ENCODE measurements around the gene SMIM7. TPM values are rescaled to one million over a fixed set of nuclear protein-coding genes. Genes with fewer than 3 reads are reported as not detected.

The SMIM7 gene
- 100 to 1,000 TPM in 1 of 4 donors, 10 to 100 TPM in 3; 72.6 to 135 (median 95.9) TPM for total RNA-seq

DNA sequence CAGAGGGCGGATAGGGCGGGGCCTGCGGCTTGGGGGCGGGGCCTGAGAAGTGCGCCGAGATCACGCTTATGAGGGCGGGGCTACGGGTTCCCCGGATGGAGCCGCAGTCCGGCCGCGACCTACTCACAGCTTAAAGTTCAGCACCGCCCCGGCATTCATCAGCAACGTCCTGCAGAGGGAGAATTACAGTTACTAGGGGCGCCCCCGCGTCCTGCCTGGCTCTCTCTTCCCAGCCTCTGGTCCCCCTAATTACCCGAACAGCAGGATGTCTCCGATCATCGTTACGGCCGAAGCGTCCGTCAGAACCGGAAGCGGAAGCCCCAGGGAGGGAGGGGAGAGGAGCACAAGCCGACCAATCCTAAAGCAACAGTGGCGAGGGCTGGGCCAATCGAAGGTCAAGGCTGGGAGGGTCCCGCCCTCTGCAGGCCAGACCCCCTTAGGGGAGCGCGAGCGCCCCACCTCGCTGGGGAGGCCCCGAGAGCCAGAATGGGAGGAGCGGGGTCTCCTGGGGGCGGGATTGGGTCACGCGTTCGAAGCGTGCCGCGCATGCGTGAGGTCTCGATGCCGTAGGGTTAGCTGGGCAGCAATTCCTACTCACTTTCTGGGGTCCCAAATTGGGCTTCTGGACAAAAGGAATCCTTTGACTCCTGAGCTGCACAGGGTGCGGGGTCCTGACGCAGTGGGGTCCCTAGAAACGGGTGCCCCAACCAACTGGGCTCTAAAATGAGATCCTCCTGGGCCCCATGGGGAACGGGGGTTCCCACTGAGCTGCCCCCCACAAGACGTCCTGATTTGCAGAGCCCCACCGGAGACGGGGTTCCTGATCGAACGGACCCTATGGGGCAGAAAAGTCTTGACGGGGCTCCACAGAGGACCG, at the start of gene SMIM7:
SMIM7 (minus strand) TSS at position 313 of the 877 bp plus-strand sequence; CDS start at position 279, 34 bp downstream.
- TF ChIP-seq POLR2A (IDR thresholded peaks at IDR 0.05), result peak; percentile 86 to 94
- TF ChIP-seq, protein P1, sequence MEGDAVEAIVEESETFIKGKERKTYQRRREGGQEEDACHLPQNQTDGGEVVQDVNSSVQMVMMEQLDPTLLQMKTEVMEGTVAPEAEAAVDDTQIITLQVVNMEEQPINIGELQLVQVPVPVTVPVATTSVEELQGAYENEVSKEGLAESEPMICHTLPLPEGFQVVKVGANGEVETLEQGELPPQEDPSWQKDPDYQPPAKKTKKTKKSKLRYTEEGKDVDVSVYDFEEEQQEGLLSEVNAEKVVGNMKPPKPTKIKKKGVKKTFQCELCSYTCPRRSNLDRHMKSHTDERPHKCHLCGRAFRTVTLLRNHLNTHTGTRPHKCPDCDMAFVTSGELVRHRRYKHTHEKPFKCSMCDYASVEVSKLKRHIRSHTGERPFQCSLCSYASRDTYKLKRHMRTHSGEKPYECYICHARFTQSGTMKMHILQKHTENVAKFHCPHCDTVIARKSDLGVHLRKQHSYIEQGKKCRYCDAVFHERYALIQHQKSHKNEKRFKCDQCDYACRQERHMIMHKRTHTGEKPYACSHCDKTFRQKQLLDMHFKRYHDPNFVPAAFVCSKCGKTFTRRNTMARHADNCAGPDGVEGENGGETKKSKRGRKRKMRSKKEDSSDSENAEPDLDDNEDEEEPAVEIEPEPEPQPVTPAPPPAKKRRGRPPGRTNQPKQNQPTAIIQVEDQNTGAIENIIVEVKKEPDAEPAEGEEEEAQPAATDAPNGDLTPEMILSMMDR (IDR thresholded peaks at IDR 0.05), result peak in 1 of 6 experiments; percentile 5
- H3K36me3 ChIP-seq, result peaks cover 0 to 37% (median 0%) of the 10 kb centered on the region in 3 donors
- peak within 1 kb of the TSS; percentile 76 to 93 (median 91) for H3K27ac ChIP-seq
- no peaks in the 10 kb centered on the region for H3K27me3 ChIP-seq
- peaks cover 0 to 31% (median 0%) of the 10 kb centered on the region in 4 donors for H3K4me1 ChIP-seq
- peak; percentile 97 to 99 (median 98) for DNase-seq
- no peaks in the 10 kb centered on the region for H3K9me3 ChIP-seq
- H3K4me3 ChIP-seq, result peak within 1 kb of the TSS; percentile 62 to 99 (median 78)

DNA sequence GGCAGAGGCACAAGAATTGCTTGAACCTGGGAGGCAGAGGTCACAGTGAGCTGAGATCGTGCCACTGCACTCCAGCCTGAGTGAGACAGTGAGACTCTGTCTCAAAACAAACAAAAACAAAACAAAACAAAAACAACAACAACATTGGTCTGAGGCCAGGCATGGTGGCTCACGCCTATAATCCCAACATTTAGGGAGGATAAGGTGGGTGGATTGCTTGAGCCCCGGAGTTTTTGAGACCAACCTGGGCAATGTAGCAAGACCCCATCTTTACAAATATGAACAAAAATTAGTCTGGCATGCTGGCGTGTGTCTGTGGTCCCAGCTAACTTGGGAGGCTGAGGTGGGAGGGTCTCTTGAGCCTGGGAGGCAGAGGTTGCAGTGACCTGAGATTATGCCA, 43.7 kb upstream of the SMIM7 start:
- no peak overlapping the region for H3K4me3 ChIP-seq
- H3K27me3 ChIP-seq, result no peaks in the 10 kb centered on the region
- DNase-seq, result no peak
- no peaks in the 10 kb centered on the region for H3K9me3 ChIP-seq
- no peak for TF ChIP-seq POLR2A (IDR thresholded peaks at IDR 0.05)
- TF ChIP-seq, protein P1 (IDR thresholded peaks at IDR 0.05), result no peak
- no peaks in the 10 kb centered on the region for H3K36me3 ChIP-seq
- H3K4me1 ChIP-seq, result no peaks in the 10 kb centered on the region
- no peak overlapping the region for H3K27ac ChIP-seq

DNA sequence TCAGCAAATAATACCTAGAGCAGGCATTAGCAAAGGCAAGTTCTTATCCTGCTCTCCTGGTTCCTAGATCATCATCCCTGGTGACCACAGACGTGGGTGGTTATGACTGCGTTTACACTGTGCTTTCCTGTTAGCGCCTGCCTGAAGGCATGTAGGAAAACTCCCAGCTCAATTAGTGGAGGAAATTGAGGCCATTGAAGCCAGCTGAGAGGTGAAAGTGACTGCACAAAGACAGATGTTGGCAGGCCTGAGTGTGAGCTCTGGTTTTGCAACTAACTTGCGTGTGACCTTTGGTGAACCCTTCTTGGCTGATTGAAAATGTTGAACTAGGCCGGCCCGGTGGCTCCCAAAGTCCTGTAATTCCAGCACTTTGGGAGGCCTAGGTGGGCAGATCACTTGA, 42.2 kb upstream of the SMIM7 start:
- H3K9me3 ChIP-seq, result no peaks in the 10 kb centered on the region
- TF ChIP-seq POLR2A (IDR thresholded peaks at IDR 0.05), result no peak
- TF ChIP-seq, protein P1 (IDR thresholded peaks at IDR 0.05), result no peak
- no peak for DNase-seq
- no peak overlapping the region for H3K4me3 ChIP-seq
- no peaks in the 10 kb centered on the region for H3K27me3 ChIP-seq
- no peaks in the 10 kb centered on the region for H3K4me1 ChIP-seq
- no peaks in the 10 kb centered on the region for H3K36me3 ChIP-seq
- no peak overlapping the region for H3K27ac ChIP-seq

DNA sequence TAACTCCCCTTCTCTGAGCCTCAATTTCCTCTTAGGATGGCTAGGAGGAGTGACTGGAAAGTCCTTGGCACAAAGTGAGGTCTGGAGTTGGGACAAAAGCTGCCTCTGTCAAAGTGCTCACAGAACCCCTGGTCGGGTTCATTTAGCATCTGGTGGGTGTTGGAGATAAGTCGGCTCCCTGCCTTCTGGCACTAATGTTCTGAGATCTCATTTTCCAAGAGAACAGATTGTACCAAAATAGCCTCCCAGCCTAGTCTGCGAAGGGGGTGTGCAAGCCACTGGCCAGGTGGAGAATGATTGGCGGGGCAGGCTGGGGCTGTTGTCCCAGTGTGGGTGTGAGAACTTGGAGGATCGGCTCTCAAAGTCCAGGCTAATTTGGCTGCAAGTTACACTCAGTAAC, 39.0 kb upstream of the SMIM7 start:
- no peak for DNase-seq
- Histone ChIP-seq H3K36me3 (no peaks in the 10 kb centered on the region), H3K4me3 (no peak overlapping the region), H3K27ac (no peak overlapping the region), H3K4me1 (no peaks in the 10 kb centered on the region), H3K27me3 (no peaks in the 10 kb centered on the region), H3K9me3 (no peaks in the 10 kb centered on the region)
- TF ChIP-seq, protein P1 (IDR thresholded peaks at IDR 0.05), result no peak
- TF ChIP-seq POLR2A (IDR thresholded peaks at IDR 0.05), result no peak

DNA sequence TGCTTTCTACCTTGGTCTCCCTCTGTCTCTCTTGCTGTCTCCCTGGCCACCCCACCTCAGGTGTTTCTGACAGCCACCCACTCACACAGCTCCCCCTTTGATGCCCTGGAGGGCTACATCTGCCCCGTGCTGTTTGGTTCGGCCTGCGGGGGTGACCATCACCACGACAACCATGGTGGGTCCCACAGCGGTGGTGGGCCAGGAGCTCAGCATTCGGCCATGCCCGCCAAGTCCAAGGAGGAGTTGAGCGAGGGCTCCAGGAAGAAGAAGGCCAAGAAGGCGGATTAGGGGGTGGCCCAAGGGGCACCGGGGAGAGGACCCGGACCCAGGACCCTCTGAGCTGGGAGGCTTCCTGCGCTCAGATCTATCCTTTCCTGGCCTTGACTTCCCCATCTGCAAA, 28.1 kb upstream of the SMIM7 start:
- H3K4me1 ChIP-seq, result no peaks in the 10 kb centered on the region
- no peak for DNase-seq
- TF ChIP-seq, protein P1 (IDR thresholded peaks at IDR 0.05), result no peak
- no peak for TF ChIP-seq POLR2A (IDR thresholded peaks at IDR 0.05)
- no peak overlapping the region for H3K4me3 ChIP-seq
- no peaks in the 10 kb centered on the region for H3K36me3 ChIP-seq
- H3K27me3 ChIP-seq, result no peaks in the 10 kb centered on the region
- no peak overlapping the region for H3K27ac ChIP-seq
- H3K9me3 ChIP-seq, result no peaks in the 10 kb centered on the region
